Activated CD4-positive, alpha-beta T cell treated with anti-CD3 and anti-CD28 coated beads, Interleukin-2, Interleukin-6, amounts not matched to agents 100 ng/mL and 50 ng/mL, durations not matched to agents 16 hours and 8 hours (primary cell): ENCODE data around the gene UACA.

Experiments
- DNase-seq: peaks from one replicate; pipeline ENCODE4 v3.0.0-alpha.2; 2020

UACA gene

DNA sequence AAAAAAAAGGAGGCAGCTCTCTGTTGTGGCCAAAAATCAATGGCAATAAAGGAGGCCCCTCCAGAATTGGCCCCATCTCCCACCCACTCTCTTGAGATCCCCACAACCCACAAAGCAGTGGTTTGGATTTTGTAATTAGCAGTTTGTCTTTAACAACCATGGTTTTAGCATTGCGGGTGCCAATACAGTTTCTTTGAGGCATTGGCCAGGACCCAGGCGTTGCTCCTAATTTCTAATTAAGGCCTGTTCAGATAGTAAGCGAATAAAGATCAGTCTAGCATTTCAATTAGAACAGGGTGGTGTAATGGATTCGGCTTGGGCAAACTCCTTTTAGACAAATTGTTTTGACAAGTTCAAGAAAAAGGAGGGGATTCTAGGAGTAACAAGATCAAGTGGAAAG, 23.6 kb upstream of the UACA start:
- DNase-seq, result no peak

DNA sequence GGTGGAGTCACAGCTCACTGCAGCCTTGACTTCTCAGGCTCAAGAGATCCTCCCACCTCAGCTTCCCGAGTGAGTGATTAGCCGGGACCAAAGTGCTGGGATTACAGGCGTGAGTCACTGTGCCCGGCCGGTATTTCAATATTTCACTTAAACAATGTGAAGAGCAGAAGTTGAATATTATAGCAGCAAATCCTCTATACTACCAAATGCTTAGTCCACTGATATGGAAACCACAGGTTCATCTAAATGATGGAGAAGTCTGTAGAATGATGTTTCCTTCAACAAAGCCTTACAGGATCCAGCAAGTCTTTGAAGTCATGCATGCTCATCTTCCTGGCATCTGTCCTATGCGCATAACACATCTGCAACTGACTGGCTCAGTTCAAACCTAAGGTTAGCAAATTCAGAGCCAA, 20.3 kb upstream of the UACA start:
- DNase-seq, result no peak

DNA sequence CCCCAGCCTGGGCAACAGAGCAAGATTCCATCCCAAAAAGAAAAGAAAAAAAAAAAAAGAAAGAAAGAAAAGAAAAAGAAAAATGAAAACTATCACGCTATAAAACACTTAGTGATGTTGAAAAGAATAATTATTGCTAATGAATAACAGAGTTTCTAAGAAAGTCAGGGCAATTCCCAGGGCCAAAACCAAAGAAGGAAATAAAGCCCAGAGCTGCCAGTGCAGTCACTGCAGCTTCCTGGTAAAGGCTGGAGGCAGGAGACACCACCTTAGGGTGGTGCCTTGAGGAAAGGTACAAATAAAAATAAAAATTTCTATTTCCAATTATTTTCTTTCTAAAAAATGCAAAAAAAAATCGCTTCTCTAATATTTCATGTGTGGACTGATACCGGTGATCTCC, 19.7 kb upstream of the UACA start:
- no peak for DNase-seq

DNA sequence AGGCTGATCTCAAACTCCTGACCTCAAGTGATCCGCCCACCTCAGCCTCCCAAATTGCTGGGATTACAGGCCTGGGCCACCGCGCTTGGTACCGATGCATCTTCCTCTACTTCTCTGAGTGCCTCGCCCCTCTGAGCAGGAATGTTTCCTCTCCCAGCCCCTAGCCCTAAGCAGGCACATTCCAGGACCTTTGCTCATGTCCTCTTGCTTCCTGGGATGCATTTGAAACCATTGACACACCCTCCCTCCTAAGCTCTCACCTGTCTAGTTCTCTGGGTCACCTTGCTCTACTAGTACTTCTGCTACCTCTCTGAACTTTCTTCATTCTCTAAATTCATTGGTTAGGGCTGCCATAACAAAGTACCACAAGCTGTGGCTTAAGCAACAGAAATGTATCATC, 17.9 kb upstream of the UACA start:
- DNase-seq, result no peak

DNA sequence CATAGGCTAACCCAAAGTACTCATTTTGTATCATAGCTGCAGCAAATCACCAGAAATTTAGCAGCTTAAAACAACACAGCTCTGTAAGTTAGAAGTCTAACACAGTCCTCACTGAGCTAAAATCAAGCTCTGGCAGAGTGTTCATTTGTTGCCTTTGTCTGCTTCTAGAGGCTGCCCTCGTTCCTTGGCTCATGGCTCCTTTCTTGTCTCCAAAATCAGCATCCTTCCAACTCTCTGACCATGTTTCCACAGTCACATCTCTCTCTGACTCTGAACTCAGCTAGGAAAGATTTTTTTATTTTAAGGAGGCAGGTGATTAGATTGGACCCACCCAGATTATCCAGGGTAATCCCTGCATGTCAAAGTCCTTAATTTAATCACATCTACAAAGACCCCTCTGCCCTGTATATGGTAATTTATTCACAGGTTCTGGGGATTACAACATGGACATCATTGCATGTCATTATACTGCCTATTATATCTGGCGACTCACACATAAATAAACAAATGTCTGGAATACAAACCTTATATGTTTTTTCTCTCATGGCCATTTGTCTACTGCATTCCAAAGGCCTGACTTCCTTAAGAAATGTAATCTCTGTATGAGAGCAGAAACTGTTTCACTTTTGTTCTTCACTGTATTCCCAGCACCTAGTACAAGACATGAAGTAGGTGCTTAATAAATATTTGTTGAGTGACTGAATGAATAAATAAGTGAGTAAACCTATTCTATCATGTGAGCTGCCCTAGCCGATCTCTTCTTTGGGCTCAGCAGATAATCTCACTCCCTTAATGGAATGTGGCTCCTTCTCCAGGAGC, 15.1 kb upstream of the UACA start:
- no peak for DNase-seq

DNA sequence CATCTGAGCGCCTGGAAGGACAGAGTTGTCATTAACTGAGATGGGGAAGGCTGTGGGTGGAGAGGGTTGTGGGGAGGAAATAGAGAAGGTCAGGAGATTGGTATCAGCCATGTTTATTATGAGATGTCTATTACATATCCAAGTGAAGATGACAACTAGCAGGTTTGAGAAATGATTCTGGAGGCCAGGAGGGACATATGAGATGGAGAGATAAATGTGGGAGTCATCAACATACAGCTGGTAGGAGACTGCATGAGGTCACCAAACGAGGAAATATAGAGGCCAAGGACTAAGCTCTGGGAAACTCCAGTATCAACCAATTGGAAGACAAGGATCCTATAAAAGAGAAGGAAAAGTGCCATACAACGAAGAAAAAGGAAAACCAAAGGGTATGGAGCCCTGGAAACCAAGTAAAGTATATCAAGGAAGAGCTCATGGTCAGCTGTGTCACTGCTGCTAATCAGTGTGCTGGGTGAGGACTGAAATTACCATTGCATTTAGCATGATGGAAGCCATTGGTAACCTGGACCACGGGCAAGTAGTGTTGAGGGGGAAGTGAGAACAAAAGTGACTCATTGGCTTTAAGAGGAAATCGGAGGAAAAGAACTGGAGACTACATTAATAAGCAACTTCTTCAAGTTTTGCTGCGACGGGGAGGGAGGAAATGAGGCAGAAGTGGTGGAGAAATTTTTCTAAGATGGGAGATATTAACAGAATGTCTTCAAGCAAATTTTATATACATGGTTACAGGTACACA, 14.0 kb upstream of the UACA start:
- DNase-seq, result no peak

DNA sequence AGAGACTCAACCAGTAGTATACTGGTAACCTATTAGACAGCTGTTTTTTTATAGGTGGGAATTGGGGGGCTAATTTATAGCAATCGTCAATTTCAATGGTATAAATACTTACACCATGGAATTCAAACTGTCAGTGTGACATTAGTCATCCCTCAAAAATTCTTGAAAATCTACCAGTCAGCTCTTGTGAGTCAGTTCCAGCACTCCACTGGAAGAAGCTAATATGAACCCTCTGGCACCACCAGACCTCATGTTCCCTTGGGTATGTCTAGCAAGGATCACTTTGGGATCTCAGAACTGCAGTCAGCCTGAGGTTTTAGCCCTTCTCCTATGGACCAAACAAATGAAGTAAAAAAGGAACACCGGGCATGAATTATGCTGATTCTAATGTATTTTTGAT, 11.8 kb upstream of the UACA start:
- DNase-seq, result no peak

DNA sequence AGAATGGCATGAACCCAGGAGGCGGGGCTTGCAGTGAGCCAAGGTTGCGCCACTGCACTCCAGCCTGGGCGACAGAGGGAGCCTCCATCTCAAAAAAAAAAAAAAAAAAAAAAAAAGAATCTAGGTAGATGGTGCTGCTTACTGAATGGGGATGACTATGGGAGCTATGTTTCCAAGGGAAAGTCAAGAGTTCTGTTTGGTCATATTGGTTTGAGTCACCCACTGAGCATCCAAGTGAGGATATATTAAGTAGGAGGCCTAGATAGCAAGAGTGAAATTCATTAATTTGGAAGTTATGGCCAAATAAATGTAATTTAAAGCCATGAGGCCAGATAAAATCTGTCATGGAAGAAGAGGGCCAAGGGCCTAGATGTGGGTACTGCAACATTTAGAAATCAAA, 9.0 kb upstream of the UACA start:
- DNase-seq, result no peak

DNA sequence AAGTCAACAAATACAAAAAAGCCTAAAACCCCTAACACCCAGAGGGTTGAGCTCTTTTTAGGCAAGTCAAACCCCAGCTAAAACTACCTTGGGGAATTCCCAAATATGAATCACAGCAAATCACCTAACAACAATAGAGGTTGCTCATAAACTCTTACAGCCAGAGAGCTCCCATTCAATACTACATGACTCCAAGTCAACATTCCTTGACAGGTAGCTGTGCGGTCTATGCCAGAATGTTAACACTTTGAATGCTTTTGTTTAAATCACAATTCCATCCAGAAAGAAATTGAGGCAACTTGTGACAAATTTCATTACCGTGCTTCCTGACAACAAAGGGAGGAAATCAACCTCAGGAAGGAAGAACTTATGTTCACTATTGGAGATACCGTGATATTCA, 7.5 kb upstream of the UACA start:
- no peak for DNase-seq

DNA sequence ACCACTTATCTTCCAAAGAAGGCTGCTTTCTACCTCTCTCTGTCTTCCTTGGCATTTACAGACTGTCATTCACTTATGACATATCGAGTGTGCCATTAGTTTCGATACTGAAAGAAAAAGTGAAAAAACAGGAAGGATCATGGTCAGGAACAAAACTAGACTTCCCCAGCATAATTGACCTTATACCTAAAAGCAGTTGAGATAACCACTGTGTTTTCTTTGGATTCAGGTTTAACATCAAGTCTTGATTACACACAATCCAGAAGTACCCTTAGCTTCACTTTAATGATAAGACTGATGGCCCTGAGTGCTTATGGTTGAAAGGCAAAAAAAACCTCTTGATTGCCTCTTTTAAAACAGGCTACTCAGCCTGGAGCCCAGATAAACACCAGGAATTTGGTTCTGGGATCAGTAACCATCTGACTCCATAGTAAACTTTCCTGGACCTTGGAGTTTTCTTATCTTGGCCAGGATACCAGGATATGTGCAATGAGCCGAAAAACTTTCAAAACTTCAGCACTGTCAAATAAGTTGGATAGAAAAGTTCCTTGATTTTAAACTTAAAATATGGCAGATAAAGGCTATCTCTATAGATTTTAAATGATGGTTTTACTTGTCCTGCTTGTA, 5.0 kb upstream of the UACA start:
- no peak for DNase-seq

DNA sequence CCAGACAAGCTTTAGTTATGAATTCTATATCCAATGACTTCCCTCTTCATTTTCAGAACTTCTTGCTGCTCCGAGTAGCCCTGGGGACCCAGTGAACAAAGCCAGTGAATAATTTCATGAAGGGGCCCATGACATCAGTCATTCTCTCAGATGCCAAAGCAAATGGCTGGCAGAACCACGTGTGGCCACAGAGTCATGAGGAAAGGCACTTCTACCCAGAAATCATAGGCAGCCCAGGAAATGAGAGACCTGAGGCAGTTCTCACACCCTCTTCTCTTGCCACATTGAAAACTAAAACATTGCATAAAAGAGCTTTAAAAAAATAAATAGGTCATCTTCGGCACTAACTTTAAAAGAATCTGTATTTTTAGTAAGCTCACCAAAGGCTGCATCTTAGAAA, 4.3 kb upstream of the UACA start:
- no peak for DNase-seq

DNA sequence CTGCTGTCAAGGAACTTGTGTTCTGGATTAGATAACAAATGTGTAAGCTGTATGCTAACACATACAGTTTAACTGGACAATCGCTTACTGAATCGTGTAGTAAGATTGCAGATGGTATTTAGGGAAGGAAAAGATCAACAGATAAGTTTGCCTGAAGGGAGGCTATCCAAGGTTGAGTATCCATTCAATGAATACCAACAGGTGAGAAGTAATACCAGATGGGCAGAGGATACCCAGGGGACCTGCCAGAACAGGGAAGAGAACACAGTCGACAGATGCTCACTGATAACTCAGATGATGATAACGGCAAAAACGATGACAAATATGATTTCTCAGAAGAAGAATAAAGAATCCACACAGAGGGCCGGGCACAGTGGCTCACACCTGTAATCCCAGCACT, 3.2 kb upstream of the UACA start:
- no peak for DNase-seq

DNA sequence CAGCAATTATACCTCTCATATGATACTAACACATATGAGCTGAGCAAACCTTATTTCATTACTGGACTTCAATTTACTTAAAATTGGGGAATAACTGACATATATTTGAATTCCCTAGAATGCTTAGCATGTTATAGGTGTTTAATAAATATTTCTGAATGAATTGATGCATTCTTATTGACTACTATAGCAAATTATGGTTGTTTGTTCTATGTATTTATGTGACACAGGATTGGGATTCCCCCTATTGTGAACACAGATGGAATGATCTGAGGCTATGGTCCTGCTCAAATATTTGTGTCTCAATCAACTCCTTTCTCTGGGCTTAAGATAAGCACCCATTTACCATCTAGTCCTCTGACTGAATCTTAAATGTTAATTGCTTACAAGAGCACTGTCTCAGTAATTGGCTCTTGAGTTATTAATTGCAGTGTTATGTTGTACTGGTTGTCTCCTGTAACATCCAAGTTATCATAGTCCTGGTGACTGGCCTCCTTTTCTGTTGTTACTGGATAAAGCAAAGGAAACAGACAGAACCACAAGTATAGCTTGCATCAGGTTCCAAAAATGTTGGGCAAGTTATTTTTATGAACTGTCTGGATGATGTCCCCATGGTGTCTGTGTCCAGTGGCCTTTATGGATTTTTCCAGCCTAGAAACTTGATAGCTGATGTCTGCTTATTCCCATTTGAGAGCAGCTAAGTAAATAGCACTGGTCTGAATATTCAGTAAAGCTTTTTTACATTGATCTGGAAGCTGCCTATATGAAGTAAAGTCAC, 2.3 kb upstream of the UACA start:
- DNase-seq, result no peak

DNA sequence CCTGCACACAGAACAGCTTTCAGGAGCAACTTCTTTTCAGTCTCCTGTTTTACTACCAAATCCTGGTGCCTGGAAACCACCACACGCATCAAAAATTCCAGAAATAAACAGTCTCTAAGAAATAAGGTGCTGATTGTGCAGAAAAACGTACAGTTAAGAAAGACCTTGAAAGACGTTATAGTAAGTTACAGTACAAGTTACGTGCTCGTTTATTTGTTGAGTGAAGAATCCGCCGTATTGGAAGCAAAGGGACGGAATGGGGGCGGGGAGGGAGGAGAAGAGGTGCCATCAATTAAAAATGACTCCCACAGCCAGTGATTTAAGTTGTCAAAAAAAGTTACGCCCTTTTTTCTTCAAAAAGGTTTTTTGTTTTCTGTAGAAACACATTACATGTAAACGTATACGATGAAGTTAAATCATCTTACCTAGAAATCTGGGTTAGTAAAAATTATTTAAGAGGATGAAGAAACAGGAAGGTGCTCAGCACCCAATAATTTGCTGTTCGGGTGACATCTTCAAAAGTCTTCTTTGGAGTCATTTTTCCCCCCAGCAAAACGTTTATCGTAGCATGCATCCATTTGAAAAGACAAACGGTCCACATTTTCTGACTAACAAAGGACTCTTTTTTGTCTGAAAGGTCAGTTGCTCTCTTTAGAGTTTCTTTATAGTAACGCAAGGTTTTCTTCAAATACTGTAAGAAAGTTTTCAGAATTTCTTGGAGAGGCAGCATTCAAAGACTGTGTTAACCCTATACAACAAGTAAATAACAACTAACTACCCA, 782 bp upstream of the UACA start:
- DNase-seq, result no peak

DNA sequence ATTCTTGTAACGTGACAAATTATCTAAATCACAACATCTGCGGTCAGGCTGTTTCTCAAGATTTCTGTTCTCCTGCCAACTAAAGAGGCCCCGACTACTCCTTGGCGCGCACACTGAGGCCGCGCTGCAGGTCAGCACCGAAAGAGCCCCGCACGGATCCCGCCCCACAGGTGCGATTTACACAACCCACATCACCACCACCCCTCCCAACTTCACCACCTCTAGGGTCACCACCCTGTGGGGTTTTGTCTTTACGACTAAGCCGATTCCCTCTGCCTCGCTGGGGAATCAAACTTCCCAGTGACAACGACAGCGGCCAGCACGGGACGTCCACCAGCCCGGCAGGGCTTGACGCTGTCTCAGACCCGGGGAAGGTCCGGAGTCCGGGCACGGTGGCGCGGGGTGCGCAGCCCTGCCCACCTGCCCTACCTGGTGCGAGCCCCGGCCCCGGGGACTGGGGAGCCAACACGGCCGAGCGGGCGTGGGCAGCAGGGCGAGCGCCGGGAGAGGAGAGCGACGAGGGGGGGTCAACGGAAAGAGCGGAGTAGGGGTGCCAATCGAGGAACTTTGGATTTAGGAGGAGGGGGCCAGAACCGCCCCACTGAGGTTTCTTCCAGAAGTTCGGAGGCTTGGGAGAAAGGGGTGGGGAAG, 764 bp downstream of the UACA start:
- DNase-seq, result no peak

DNA sequence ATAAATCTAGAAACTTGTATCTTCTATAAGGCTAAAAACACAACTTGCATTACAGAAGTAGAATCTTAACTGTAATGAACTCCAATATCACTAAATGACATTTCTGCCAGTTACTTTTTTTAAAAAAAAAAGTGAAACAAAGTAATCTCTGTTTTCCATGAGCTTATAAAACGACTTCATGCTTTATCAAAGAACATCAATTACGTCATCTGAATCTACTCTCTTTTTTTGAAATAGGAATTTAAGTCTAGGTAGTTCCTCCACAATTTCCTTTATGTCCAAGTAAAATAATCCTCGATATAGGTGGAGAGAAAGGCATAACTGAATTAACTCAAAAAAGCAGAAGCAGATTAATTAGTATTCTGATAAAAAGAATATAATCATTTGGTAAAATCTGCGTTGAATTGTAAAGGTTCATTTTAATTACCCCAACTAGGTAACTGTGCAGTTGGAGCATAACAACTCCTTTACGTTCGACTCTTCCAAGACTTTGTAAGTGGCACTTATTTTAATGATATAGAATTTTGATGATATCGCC, 1.4 kb downstream of the UACA start:
- no peak for DNase-seq

DNA sequence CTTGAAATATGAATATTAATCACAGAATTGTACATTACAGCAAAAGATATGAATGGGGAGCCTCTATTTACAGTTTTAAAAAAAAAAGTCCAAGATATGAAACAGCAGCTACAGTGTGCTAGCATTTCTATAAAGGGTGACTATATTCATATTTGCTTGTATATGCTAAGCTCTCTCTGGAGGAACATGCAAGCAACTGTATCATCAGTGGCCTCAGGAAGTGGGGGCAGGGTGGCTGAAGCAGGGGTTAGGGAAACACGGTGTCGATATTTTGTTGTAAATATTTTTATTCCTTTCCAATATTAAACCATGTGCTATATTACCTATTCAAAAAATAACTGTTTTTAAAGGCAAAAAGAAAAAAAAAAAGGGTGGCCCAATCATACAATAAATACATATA, 2.3 kb downstream of the UACA start:
- no peak for DNase-seq

DNA sequence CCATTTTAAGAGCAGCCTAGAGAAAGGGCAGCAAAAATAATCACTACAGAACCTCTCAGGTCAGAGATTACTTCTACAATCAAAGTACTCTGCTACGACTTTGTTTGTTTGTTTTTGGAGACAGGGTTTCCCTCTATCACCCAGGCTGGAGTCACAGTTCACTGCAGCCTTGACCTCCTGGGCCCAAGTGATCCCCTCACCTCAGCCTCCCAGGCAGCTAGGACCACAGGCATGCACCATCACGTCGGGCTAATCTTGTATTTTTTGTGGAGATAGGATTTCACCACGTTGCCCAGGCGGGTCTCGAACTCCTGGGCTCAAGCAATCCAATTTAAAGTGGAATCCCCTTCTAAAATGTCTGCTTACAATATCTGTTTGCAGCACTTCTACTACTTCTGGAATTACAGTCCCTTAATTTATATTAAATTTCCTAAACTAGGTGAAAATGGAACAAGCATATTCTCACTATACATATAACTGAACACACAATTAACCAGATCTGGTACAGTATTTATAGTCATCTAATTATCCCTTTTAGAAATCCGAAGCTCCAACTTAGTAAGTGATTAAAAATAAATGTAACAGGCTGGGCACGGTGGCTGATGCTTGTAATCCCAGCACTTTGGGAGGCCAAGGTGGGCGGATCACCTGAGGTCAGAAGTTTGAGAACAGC, 4.4 kb downstream of the UACA start:
- no peak for DNase-seq

DNA sequence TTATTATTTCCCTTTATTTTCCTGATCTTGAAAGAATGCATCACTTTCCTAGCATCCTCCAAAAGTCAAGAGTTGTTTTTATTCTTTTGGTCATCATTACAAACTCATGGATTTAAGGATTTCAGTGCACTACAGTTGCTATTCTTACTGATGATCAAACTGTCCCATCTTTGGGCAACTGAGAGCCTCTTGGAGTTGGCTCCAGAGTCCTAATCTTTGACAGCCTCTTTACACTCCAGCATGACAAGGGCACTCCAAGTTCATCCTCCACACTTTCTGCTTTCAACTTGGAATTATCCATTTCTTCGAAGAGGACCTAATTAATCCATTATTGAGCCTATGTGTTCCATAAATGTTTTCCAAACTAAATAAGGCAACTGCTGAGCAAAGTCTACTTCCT, 5.7 kb downstream of the UACA start:
- DNase-seq, result no peak

DNA sequence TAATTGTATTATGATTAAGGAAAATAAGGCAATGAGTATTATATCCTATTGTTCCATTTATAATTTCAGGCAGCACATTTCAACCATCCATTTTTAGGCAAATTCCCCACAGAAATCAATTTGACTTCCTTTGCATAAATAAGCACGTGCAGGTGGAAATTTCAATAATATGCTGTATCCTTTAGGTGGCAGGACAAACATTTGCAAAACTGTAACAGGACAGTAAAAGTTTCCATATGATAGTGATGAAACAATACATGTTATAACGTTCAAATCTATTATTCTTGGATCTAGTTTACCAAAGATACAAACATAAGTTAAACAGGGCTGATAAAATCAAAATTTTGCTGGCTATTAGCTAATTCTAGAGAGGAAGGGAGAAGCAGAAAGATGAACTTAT, 8.5 kb downstream of the UACA start:
- no peak for DNase-seq
